Measurements from ENCODE around the gene LMAN1.

The LMAN1 gene, protein sequence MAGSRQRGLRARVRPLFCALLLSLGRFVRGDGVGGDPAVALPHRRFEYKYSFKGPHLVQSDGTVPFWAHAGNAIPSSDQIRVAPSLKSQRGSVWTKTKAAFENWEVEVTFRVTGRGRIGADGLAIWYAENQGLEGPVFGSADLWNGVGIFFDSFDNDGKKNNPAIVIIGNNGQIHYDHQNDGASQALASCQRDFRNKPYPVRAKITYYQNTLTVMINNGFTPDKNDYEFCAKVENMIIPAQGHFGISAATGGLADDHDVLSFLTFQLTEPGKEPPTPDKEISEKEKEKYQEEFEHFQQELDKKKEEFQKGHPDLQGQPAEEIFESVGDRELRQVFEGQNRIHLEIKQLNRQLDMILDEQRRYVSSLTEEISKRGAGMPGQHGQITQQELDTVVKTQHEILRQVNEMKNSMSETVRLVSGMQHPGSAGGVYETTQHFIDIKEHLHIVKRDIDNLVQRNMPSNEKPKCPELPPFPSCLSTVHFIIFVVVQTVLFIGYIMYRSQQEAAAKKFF

DNA sequence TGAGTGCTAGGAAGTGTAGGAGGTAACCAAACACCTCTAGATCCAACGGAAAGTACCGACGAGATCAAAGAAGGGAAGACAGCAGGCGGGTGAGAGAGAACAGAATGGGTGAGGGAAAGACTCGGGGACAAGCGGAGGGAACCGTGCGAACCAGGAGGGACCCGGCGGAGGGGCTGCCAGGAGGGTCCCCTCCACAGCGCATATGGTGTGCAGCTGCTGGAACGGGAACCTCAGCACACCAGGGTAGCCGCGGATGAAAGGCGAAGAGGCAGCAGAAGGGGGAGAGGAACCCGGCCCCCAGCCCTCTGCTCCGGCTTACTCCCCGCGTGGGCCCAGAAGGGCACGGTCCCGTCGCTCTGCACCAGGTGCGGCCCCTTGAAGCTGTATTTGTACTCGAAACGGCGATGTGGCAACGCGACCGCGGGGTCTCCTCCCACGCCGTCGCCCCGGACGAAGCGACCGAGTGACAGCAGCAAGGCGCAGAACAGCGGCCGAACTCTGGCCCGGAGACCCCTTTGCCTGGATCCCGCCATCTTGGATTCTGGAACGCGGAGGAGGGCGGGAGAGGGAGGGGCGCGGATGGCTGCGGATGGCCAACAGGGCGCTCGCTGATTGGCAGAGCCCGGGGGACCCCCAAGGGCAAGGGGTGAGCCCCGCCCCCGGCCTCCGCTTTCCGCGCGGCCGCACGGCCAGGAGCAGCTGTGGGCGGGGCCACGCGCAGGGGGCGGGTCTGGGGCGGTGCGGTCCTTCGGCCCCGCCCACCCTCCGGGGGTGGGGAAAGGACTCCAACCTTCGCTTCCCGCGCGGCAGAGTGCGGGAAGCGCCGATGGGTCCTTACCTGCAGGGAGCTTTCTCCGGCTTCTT is at the start of gene LMAN1:
LMAN1 (minus strand) TSS at position 554 of the 864 bp plus-strand sequence; CDS start at position 533, 21 bp downstream.
- peak; percentile 84 to 89 for DNase-seq (ENCODE audit: low read depth in 2 of 2)

DNA sequence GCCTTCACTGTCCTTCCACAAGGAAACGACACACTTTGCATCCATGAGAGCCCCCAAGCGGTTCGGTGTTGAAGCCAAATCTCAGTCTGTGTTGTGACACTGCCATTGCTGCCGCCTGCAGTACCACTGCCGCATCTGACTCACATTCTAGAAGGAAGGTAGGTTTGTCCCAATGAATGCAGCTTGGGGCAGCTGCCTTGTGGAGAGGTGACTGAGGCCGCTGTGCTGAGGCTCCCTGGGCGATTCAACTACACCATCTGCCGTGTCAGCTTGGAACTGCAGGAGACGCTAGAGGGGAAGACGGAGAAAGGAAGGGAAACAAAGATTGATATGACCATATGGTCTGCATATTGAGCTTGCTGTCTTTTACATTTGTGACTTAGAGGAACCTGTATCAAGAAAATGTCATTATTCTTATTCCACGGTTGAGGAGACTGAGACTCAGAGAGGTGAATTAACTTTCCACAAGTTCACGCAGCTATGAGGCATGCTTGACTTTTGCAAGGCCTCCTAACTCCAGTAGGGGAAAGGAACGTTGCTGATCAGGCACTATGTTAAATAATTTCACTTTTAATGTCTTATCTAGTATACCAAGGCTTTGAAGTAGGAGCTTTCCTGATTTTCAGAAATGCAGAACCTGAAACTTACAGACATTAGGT is 43.5 kb upstream of the LMAN1 start:
- DNase-seq (ENCODE audit: low read depth in 2 of 2): peak; percentile 14 to 28

- no peak for DNase-seq (ENCODE audit: low read depth in 2 of 2)
Measured at GRCh38 chr18:59400407-59400806, 41.3 kb upstream of the LMAN1 start.

DNA sequence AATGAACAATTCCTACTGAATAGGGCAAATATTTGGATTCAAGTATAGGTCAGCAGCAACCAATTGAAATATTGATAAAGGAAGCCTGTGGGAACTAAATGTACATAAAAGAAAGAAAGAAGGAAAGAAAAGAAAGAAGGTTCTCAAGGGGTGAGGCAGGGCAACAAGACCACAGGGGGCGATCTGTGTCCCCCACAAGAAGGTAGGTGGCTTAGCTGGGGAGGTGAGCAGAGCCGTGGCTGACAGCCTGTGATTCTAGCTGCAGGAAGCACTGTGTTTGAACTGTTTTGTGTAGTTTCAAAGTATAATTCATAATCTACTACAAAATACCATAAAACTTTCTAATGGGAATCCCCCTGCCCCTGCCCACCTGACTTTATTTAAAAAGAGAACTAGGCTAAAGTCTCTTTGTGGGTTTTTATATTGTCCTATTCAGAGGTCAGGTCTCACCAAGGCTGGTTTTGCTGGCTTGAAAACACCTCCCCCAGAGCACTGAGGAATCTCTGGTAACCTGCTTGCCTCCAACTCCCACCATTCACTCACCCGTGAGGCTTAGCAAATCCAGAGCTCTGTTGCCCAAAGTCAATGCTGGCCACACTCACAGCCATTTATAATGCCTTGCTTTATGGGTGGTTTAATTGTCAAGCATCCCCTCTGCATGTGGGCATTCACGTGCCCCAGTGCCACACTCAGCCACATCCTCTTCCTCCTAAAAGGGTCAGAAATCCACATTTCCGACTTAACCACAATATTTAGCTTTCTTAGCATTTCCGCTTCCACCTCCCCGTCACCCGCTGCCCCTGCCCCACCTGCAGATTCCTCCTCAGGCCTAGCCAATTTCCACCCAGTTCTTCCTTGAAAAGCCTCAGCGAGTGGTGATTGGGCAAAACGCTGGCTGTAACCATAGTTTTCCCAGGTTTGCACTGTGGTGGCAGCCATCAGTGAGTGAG is 36.4 kb upstream of the LMAN1 start:
- no peak for DNase-seq (ENCODE audit: low read depth in 2 of 2)

GRCh38 chr18:59393381-59393780 is 34.3 kb upstream of the LMAN1 start:
- no peak for DNase-seq (ENCODE audit: low read depth in 2 of 2)

DNA sequence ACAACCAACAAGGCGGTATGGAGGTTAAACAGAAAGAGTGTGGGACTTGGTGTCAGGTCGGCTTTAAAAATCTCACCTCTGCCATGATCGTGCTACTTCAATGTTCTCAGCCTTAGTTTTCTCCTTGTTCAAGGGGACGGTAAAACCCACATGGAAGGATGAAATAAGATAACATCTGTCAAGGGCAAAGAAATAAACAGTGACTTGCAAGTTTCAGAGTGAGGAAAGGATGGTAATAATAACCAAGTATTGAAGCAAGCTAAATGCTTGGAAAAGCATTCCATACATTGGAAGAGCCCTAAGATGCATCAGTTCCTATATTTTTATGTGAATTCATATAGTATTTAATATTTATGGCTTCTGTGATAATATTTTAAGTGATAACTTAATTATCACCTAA is 29.8 kb upstream of the LMAN1 start:
- DNase-seq (ENCODE audit: low read depth in 2 of 2): no peak

DNA sequence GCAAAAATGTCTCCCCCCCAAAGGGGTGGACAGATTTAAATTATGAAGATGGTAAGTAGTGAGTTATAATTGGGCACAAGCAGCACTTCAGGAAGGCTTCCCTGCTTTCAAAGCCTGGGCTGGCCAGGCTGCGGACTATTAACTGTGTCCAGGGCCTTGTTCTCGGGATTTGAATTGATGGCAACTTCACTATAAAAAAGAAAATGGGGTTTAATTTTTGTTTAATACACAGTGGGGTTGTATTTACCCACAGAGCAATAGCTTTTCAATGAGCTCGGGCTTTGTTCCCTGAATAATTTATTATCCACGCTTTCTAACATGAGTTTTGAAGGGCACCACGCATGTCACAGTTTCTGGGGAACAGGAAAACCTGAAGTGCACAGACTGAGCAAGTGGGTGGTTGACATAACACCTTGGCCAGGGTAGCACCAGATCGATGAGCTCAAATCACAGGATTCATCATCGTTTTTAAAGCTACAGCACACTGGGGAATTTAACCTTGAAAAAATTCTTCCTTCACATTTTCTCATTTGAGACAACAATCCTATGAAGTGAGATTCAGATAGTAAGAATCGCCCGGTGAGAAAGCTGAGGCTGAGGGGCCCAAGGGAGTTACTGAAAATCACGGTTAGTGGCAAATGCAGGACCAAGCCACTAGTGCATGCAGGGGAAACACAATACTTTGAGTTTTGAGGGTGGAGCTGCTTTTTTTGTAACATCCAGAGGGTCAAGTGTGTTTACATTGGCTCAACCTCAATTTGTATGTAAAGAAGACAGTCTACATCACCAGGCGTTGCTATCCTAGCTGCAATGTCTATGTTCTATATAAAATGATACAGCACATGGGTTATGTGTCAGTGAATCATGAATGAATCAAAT is 28.9 kb upstream of the LMAN1 start:
- no peak for DNase-seq (ENCODE audit: low read depth in 2 of 2)

- no peak for DNase-seq (ENCODE audit: low read depth in 2 of 2)
Measured at GRCh38 chr18:59386909-59387686, 28.0 kb upstream of the LMAN1 start.

- DNase-seq (ENCODE audit: low read depth in 2 of 2): no peak
Measured at GRCh38 chr18:59385191-59385590, 26.1 kb upstream of the LMAN1 start.

- DNase-seq (ENCODE audit: low read depth in 2 of 2): no peak
Measured at GRCh38 chr18:59383851-59384250, 24.8 kb upstream of the LMAN1 start.

GRCh38 chr18:59382383-59382782 is 23.3 kb upstream of the LMAN1 start:
- DNase-seq (ENCODE audit: low read depth in 2 of 2): no peak

DNA sequence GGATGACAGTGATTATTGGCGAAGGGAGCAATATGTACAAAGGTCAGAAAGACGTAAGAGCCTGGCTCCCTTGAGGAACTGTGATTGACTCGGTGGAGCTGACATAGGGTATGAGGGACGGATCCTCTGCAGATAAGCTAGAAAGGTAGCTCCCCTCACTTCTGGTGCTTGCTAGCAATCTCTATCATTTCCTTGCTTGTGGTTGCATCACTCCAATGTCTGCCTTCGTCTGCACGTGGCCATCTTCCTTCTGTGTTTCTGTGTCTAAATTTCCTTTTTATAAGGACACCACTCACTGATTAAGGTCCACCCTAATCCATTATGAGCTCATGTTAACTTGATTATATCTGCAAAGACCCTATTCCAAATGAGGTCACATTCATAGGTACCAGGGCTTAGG is 22.9 kb upstream of the LMAN1 start:
- no peak for DNase-seq (ENCODE audit: low read depth in 2 of 2)

DNA sequence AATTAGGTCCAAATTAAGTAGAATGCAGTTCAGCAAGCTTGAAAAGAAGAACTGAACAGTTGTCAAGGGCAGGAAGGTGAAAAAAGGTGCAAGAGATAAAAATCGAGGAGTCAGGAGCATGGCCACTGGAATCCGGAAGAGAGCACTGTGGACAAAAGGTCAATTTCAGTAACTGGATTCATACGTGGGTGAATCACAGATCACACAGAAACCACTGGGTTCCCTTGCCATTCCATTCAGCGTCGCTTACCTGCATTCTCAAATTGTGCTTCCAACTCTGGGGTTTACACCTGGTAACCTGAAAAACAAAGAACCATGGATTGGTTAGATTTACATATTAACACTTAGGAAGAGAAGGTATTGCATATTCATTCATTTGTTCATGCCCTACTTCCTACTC is 21.6 kb upstream of the LMAN1 start:
- DNase-seq (ENCODE audit: low read depth in 2 of 2): no peak

- no peak for DNase-seq (ENCODE audit: low read depth in 2 of 2)
Measured at GRCh38 chr18:59379772-59380522, 20.9 kb upstream of the LMAN1 start.

- DNase-seq (ENCODE audit: low read depth in 2 of 2): no peak
Measured at GRCh38 chr18:59377613-59378337, 18.7 kb upstream of the LMAN1 start.

GRCh38 chr18:59376351-59376935 is 17.4 kb upstream of the LMAN1 start:
- no peak for DNase-seq (ENCODE audit: low read depth in 2 of 2)

DNA sequence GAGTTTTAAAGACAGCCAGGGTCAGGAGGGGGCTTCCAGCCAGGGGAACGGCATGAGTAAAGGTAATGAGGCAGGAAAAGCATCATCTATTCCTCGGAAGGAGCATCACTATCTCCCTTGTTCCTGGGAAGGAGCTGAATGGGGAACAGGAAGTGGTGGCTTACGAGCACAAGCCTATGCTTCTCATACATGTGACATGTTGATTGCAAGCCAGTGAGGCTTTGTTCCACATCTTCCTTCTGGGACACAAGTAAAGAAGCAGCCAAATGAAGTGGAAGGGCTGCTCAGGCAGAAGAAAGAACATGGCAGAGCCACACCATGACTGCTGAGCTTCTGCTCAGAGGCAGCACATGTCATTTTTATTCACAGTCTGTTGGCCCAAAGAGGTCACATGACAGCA is 15.1 kb upstream of the LMAN1 start:
- DNase-seq (ENCODE audit: low read depth in 2 of 2): no peak
